HG02938 (cell line): ENCODE data around the gene GSTO2.
A peak's percentile ranks its signal among the peaks of the same experiment; 100 is the strongest.

Source experiments
- ATAC-seq: cut with Tn5 transposase; IDR thresholded peaks from one replicate; pipeline ENCODE4 v1.9.1; 2021; ENCODE audit warnings: mild to moderate bottlenecking, moderate library complexity; ENCODE audit not compliant: unreplicated experiment

The GSTO2 gene

DNA sequence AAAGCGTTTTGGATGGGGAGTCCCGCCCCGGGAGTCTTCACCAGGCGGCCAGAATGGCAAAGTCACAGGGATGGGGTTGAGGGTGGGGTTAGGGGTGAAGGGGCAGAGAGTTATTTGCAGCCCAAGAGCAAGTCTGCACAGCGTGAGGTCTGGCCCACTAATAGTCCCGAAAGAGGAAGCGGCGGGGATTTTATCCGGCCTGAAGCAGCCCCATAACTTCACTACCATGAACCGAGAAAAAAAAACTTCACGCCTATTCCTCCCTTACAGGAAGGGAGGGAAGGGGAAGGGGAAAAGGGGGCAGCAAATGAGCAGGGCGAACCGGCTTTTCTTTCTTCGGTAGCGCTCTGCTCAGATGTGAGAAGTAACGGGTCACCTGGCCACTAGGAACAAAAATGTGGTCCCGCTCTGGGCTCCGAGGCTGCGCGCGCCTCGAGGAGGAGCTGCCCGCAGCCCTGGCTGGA is 68.6 kb downstream of the GSTO2 start:
- ATAC-seq, result peak; percentile 44

DNA sequence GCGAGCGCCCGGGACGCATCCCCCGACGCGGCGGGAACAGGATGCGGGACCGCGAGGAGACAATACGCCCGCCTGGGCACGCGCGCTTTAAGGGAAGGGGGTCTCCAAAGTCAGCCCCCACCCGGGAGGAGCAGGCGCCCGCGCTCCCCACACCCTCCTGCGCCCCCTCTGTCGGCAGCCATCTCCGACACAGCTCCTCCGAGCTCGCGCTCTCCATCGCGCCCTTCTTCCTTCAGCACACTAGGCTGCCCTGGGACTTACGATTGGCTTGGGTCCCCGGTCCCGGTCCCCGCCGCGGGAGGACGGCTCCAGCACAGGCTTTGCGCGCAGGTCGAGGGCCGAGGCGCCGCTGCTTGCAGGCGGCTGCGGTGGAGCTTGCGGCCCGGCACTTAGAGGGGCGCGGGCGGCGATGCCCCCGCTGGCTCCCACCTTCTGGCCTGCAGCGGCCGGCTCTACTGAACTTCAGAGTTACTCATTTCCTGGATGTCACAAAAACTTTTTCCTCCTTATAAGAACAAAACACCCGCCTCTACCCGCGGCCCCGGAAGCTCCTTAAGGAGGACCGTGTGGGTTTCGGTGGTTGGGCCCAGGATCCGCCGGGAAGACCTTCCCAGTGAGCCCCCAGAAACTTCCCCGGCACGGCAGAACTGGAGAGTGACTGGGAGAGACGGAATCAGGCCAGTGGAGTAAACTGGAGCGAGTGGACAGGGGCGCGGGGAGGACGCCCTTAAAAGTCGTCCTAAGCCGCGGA is 69.2 kb downstream of the GSTO2 start, which contains the start of gene ITPRIP:
ITPRIP (minus strand) TSS at position 481 of the 751 bp plus-strand sequence. CDS start 22,414 bp downstream, outside the sequence.
- peak; percentile 51 for ATAC-seq

DNA sequence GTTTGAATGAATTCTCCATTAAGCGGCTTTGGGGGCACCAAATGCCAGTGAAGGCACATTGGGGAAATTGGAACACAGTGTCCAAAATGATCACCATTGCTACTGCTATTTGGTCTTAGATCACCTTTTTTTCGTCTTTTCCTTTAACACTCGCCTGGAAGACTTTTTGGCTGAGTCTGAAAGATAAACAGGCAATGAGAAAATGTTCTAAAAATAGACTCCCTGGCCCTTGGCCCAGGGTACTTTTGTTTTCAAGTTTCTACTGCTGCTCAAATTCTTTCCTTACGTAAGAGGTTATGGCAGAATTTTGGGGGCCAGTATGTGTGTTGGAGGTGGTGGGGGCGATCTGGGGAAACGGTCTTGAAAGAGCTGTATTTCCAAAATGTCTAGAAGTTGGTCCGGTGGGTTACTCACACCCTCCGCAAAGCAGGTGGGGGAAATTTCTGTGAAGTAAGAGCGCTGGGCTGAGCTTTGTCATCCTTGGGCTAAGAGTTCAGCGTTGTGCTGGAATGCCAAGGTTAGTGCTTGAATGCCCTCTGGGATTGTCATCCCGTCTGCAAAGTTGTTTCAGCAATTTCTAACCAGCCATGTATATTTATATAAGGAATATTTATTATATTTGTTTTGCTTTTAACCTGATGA is 70.6 kb downstream of the GSTO2 start:
- no peak for ATAC-seq

DNA sequence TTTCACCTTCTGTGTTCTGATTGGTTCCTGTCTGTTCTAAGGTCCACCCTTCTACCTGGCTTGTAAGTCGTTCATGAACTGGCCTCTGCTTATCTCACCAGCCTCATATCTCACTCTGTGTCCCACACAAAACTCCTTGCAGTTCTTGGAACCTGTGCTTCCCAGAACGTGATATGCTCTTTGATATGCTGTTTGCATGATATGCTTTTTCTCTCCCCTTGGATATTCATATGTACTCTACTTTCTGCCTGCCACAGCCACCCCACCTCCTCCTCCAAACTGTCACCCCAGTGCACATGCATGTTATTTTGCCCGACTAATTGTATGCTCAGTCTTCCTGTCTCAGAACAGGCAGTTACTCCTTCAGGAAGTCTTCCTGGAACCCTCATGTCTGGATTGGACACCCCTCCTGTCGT is 71.1 kb downstream of the GSTO2 start:
- no peak for ATAC-seq

DNA sequence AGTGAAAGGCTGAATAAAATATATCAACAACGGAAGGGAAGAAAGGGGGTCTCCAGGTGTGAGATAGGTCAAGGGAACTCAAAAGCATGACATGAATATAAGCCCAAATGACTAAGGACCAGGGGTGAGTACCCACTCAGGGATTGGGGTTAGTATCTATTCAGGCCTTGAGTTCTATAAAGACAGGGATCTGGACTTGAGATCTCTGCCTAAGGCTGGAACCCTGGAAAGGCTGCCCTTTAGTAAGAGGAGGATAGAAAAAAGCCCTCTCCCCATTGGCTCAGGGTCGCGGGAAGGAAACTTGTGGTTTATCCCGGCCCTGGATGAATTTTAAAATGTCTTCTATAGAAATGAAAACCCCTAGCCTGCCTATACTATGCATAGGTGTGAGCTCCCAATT is 71.7 kb downstream of the GSTO2 start:
- no peak for ATAC-seq

DNA sequence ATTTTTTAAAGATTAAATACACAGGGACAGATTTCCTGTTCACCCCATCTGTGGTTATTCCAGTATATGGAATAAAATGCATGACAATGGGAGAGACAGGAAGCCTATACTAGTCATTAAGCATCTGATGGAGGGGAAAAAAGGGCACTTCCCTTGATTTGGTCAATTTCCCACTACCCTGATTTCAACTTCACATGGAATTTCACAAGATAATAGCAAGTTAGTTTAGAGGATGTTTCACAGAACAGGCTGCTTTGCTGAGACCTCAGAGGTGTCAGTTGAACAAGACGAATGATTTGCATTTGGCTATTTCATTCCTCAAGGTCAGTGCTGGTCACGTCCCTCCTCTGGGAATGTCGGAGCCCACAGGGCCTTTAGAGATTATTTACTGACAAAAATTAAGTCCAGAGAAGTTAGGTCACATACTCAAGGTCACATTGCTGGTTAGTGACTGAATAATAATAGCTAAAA is 74.0 kb downstream of the GSTO2 start:
- ATAC-seq, result no peak

DNA sequence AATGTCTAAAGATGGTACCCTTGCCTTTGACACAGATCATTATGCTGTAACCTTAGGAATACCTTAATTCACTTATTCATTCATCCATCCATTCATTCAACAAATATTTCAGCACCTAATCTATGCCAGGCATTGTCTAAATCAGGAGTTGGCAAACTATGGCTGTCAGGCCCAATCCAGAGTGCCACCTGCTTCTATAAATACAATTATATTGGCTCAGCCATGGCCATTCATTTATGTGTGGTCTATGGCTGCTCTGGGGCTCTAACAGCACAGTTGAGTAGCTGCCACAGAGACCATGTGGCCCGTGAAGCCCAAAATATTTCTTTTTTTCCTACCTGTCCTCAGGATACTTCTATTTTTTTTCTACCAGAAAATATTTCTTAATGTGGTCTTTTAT is 75.2 kb downstream of the GSTO2 start:
- no peak for ATAC-seq

DNA sequence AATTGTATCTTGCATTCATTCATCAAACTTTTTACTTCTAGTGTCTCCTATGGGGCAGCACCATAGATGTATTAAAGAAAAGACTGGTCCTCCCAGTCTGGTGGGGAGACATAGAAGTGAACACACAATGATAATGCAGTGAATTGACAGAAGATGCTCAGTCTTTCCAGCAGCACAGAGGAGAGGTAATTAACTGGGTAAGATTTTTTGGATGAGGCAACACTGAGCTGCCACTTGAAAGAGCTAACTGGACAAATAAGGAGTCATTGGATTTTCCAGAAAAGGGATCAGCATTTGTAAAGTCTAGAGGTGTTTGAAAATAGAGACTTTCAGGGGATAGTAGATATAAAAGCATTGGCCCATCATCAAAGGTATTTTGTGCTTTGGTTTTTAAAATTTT is 76.5 kb downstream of the GSTO2 start:
- no peak for ATAC-seq

DNA sequence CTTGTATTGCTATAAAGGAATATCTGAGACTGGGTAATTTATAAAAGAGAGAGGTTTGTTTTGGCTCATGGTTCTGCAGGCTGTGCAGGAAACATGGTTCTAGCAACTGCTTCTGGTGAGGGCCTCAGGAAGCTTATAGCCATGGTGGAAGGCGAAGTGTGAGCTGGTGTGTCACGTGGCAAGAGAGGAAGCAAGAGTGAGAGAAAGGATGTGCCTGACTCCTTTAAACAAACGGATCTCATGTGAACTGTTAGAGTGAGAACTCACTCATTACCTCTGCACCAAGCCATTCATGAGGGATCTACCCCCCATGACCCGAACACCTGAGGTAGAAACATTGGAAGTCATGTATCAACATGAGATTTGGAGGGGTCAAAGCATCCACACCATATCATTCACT is 77.0 kb downstream of the GSTO2 start:
- no peak for ATAC-seq

DNA sequence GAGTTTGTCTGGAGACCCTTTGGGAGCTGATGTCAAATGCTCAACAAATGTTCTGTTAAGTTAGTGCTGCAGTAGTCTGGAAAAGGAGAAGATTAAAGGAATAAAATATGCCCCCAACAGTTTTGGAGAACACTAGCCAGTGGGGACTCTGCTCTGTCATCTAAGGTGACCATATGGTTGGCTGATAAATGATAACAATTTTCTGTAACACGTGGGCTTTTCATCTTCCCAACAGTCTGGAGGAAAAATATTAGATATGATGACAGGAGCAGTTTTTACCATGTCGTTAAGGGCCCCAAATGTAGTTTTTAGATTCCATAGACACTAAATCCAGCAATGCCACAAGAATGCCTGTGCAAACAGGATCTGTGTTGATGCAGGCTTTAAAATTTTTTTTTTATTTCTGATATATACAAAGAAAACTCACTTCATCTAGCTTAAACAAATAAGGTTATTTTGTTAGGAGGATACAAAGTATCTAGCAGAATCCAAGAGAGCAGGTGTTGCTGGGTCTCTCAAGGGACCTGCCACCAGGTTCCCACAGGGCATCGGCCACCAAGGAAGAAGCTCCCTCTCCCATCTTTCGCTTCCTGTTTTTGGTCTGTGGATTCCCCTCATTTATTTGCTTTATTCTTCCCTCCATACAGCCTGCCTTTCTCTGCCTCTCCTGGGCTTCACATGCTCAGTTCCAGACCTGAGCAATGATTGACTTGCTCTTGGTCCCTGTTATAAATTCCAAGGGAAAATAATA is 78.5 kb downstream of the GSTO2 start:
- ATAC-seq, result no peak

DNA sequence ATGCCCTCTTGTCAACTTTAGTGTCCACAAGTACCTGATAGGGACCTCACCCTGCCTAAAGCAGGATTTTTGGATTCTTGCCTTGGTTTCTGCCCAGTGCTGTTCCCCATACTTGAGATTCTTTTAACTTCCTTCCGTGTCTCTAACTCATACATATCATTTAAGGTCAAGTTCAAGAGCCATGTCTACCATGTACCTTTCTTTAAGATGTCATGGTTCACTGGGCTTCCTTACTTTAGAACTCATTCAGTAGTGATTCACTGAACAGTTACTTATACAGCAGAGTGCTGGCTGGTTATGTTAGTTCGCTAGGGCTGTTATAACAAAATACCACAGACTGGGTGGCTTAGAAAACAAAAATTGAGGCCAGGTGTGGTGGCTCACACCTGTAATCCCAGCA is 79.6 kb downstream of the GSTO2 start:
- no peak for ATAC-seq

DNA sequence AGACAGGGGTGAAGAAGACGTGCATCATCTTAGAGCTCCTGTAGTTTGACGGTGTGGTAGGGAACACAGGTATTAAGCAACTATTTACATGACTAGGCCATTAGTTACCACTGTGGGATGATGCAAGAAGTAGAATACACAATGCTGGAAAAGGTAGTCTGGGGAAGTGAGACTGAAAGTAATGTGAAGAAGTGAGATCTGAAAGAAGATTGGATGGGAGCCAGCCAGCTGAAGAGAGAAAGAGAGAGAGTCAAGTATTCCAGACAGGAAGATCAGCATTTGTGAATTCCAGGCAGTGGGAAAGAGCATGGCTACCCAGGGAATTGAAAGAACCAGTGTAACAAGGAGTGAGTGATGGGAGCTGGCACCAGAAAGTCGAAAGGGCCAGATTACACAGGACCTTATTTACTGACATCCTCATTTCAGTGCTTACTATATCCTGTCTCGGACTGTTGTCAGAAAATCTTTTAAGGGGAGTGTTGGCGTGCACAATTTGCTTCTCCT is 80.7 kb downstream of the GSTO2 start:
- ATAC-seq, result peak; percentile 67

DNA sequence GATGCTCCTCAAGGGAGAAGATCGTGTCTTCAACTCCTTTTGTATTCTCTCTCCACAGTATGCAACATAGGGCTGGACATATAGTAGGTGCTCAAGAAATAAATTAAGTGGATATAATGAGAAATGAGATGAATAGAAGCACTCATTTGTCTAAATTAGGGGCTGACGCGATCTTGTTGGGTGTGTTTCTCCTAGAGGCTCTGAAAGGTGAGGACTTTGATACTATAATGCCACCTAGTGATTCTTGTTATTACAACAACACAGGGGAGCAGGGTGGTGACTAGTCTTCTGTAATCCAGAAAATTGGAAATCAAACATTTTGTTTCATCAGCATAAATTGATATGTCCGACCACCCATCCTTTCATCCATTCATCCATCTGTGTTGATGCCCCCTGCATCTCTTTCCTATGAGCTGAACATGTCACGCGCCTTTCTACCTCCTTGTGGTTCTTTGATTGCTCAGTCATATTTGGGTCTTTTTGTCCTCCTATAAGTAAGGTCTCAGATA is 81.2 kb downstream of the GSTO2 start:
- ATAC-seq, result peak; percentile 44

DNA sequence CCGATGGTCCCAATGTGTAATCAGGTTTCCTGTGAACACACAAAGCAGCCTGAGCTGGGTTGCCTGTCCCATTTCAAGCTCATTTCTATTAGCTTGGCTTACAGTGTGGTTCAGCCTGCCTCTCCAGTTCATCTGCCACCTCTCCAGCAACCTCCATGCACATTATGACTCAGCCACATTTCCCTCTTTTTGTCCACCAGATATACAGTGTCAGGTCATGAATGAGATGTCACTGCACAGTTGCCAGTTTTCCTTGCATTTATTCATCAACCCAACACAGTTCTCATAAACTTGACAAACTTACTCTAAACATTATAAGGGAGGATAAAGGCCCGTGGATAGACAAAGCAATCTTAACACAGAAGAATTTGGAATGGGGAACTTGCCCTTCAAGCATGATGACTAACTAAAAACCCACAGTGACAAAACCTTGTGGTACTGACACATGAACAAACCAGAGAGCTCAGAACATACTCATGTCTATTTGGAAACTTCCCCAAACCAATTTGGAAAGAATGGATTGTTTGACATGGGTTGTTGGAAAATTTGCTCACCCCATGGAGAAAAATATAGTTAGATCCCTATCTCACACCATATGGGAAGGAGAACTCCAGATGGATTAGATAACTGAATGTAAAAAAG is 82.2 kb downstream of the GSTO2 start:
- no peak for ATAC-seq

DNA sequence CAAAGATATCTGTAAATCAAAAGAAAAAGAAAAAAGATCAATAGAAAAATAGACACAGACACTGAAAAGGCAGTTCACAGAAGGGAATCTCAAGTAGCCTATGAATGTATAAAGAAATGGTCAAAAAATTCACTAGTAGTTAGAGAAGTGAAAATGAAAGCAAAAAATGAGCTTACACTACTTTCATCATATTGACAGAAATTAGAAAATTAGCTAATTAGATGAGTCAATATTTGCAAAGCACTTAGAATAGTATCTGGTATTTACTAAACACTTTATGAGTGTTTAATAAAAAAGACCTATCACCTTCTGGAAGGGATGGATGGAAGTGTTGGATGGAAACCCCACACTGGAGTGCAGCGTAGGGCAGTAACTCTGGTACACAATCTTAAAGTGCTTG is 82.9 kb downstream of the GSTO2 start:
- peak; percentile 15 for ATAC-seq

DNA sequence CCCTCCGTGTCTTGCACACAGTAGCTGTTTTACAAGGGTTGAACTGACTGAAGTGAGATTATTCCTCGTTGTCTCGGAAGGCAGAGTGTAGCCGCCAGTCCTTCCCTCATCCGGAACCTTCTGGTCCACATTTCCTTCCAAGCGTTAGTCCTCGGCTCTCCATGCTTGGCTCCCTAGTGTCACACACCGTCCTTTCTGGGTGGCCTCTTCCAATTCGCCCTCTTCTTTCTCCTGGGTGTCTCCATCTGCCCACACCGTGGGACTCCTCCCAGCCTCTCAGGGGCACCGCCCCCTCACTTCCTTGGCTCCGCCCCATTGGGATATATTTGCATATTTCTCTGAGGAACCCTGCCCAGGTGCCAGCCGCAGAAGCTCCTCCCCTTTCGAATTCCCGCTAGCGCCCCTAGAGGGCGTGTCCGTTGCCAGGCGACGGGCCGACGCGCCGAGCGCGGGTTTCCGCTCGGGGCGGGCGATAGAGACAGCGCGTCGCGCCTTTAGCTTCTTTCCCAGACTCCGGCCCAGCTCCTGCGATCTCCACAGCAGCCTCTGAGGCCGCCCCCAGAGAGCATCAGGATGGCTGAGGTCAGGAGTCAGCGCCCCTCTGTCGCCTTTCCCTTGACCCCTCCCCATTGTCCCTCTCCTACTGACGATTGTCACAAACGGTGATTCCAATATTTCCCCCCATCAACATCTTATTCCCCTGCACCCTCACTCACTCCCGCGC is 84.5 kb downstream of the GSTO2 start, which contains the start of gene CFAP58:
CFAP58 (plus strand) TSS at position 509 of the 724 bp plus-strand sequence; CDS start at position 574, 65 bp downstream.
- ATAC-seq, result peak; percentile 52
